ENCODE results near the gene EXD1. TPM values are rescaled to one million over a fixed set of nuclear protein-coding genes. Genes with fewer than 3 reads are reported as not detected.

EXD1 gene
- total and polyA plus RNA-seq, 2 of the 13 experiments (the other 11 are each of a cell fraction or from before 2014, with no cell fraction given), result not detected

DNA sequence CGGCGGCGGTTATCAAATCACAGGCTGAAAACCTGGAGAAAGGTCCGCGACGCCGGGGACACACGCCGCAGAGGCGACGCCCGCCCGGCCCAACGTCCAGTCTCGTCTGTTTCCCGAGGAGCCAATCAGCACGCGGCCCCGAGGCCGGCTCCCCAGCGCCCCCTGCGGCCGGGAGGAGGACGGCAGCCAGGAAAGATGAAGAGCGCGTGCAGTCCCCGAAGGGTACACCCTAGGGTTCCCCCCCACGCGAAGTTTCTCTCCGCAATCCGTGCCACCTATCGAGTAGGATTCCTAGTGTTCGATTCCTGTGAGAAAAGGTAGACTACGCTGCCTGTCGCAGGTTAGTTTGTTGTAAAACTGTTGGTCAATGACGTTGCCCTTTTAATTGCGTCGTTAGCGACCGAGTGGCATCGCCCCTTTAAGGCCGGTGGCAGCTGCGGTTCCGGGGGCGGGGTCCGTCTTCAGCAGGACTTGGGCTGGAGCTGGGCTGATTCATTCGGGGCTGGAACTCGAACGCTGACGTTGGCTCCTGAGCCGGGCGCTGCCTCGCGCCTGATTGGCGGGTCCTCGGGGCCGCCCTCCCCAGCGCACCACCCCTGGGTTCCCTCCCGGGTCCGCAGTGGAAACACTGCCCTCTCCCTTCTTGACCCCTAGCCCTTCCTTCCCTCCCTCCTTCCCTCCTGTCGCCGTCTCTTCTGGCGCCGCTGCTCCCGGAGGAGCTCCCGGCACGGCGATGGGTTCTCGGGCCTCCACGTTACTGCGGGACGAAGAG, at the start of gene EXD1, which contains the start of gene CHP1 (continued):
- TF ChIP-seq, protein P1, sequence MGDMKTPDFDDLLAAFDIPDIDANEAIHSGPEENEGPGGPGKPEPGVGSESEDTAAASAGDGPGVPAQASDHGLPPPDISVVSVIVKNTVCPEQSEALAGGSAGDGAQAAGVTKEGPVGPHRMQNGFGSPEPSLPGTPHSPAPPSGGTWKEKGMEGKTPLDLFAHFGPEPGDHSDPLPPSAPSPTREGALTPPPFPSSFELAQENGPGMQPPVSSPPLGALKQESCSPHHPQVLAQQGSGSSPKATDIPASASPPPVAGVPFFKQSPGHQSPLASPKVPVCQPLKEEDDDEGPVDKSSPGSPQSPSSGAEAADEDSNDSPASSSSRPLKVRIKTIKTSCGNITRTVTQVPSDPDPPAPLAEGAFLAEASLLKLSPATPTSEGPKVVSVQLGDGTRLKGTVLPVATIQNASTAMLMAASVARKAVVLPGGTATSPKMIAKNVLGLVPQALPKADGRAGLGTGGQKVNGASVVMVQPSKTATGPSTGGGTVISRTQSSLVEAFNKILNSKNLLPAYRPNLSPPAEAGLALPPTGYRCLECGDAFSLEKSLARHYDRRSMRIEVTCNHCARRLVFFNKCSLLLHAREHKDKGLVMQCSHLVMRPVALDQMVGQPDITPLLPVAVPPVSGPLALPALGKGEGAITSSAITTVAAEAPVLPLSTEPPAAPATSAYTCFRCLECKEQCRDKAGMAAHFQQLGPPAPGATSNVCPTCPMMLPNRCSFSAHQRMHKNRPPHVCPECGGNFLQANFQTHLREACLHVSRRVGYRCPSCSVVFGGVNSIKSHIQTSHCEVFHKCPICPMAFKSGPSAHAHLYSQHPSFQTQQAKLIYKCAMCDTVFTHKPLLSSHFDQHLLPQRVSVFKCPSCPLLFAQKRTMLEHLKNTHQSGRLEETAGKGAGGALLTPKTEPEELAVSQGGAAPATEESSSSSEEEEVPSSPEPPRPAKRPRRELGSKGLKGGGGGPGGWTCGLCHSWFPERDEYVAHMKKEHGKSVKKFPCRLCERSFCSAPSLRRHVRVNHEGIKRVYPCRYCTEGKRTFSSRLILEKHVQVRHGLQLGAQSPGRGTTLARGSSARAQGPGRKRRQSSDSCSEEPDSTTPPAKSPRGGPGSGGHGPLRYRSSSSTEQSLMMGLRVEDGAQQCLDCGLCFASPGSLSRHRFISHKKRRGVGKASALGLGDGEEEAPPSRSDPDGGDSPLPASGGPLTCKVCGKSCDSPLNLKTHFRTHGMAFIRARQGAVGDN (CRISPR knock-in tag; IDR thresholded peaks at IDR 0.05), result peak; percentile 99
- peak; percentile 9 for TF ChIP-seq MED8 (CRISPR knock-in tag; IDR thresholded peaks at IDR 0.05; ENCODE audit: insufficient replicate concordance)
- 0 out of 2 replicates have a peak, but pooled peaks have one; percentile 46 for TF ChIP-seq SSRP1 (CRISPR knock-in tag; IDR thresholded peaks at IDR 0.05)
- no peak for TF ChIP-seq MLLT10 (CRISPR knock-in tag; IDR thresholded peaks at IDR 0.05)
- TF ChIP-seq RBFOX2 (IDR thresholded peaks at IDR 0.05; ENCODE audit: low read depth, low read length), result peak; percentile 70
- TF ChIP-seq, protein P2, sequence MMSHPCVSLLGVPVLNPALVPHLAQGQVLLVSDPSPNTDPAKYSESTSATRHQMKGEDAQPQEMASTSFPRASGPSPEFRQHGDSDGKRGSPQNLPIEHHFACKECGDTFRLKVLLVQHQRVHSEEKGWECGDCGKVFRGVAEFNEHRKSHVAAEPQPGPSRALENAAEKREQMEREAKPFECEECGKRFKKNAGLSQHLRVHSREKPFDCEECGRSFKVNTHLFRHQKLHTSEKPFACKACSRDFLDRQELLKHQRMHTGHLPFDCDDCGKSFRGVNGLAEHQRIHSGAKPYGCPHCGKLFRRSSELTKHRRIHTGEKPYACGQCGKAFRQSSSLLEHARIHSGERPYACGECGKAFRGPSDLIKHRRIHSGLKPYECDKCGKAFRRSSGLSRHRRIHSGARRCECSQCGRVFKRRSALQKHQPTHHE (CRISPR knock-in tag; IDR thresholded peaks at IDR 0.05; ENCODE audit: borderline replicate concordance), result peak; percentile 82; the same call in 1 of the 2 replicates
- peak; percentile 100 for TF ChIP-seq ZNF605 (CRISPR knock-in tag; IDR thresholded peaks at IDR 0.05)
- peak; percentile 67; the same call in 1 of the 2 replicates for TF ChIP-seq NCOA2 (CRISPR knock-in tag; IDR thresholded peaks at IDR 0.05)
- TF ChIP-seq, protein P3, sequence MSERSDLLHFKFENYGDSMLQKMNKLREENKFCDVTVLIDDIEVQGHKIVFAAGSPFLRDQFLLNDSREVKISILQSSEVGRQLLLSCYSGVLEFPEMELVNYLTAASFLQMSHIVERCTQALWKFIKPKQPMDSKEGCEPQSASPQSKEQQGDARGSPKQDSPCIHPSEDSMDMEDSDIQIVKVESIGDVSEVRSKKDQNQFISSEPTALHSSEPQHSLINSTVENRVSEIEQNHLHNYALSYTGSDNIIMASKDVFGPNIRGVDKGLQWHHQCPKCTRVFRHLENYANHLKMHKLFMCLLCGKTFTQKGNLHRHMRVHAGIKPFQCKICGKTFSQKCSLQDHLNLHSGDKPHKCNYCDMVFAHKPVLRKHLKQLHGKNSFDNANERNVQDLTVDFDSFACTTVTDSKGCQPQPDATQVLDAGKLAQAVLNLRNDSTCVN (CRISPR knock-in tag; IDR thresholded peaks at IDR 0.05; ENCODE audit: borderline replicate concordance), result peak; percentile 73
- TF ChIP-seq, protein P4, sequence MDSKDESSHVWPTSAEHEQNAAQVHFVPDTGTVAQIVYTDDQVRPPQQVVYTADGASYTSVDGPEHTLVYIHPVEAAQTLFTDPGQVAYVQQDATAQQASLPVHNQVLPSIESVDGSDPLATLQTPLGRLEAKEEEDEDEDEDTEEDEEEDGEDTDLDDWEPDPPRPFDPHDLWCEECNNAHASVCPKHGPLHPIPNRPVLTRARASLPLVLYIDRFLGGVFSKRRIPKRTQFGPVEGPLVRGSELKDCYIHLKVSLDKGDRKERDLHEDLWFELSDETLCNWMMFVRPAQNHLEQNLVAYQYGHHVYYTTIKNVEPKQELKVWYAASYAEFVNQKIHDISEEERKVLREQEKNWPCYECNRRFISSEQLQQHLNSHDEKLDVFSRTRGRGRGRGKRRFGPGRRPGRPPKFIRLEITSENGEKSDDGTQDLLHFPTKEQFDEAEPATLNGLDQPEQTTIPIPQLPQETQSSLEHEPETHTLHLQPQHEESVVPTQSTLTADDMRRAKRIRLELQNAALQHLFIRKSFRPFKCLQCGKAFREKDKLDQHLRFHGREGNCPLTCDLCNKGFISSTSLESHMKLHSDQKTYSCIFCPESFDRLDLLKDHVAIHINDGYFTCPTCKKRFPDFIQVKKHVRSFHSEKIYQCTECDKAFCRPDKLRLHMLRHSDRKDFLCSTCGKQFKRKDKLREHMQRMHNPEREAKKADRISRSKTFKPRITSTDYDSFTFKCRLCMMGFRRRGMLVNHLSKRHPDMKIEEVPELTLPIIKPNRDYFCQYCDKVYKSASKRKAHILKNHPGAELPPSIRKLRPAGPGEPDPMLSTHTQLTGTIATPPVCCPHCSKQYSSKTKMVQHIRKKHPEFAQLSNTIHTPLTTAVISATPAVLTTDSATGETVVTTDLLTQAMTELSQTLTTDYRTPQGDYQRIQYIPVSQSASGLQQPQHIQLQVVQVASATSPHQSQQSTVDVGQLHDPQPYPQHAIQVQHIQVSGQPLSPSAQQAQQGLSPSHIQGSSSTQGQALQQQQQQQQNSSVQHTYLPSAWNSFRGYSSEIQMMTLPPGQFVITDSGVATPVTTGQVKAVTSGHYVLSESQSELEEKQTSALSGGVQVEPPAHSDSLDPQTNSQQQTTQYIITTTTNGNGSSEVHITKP (CRISPR knock-in tag; IDR thresholded peaks at IDR 0.05; ENCODE audit: low read depth), result peak; percentile 59; the same call in 1 of the 2 replicates
- TF ChIP-seq, protein P5, sequence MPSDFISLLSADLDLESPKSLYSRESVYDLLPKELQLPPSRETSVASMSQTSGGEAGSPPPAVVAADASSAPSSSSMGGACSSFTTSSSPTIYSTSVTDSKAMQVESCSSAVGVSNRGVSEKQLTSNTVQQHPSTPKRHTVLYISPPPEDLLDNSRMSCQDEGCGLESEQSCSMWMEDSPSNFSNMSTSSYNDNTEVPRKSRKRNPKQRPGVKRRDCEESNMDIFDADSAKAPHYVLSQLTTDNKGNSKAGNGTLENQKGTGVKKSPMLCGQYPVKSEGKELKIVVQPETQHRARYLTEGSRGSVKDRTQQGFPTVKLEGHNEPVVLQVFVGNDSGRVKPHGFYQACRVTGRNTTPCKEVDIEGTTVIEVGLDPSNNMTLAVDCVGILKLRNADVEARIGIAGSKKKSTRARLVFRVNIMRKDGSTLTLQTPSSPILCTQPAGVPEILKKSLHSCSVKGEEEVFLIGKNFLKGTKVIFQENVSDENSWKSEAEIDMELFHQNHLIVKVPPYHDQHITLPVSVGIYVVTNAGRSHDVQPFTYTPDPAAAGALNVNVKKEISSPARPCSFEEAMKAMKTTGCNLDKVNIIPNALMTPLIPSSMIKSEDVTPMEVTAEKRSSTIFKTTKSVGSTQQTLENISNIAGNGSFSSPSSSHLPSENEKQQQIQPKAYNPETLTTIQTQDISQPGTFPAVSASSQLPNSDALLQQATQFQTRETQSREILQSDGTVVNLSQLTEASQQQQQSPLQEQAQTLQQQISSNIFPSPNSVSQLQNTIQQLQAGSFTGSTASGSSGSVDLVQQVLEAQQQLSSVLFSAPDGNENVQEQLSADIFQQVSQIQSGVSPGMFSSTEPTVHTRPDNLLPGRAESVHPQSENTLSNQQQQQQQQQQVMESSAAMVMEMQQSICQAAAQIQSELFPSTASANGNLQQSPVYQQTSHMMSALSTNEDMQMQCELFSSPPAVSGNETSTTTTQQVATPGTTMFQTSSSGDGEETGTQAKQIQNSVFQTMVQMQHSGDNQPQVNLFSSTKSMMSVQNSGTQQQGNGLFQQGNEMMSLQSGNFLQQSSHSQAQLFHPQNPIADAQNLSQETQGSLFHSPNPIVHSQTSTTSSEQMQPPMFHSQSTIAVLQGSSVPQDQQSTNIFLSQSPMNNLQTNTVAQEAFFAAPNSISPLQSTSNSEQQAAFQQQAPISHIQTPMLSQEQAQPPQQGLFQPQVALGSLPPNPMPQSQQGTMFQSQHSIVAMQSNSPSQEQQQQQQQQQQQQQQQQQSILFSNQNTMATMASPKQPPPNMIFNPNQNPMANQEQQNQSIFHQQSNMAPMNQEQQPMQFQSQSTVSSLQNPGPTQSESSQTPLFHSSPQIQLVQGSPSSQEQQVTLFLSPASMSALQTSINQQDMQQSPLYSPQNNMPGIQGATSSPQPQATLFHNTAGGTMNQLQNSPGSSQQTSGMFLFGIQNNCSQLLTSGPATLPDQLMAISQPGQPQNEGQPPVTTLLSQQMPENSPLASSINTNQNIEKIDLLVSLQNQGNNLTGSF (CRISPR knock-in tag; IDR thresholded peaks at IDR 0.05), result peak; percentile 84
- peak; percentile 79 for TF ChIP-seq NFYB (CRISPR knock-in tag; IDR thresholded peaks at IDR 0.05)

Measured in HepG2 (cell line).